Measurements from ENCODE around the gene CRYL1. TPM values are rescaled to one million over a fixed set of nuclear protein-coding genes. Genes with fewer than 3 reads are reported as not detected.
A peak's percentile ranks its signal among the peaks of the same experiment; 100 is the strongest.

The CRYL1 gene
- polyA plus RNA-seq, 2 of the 4 experiments (the other 2 are of a cell fraction), result 4.1 to 17.4 TPM

DNA sequence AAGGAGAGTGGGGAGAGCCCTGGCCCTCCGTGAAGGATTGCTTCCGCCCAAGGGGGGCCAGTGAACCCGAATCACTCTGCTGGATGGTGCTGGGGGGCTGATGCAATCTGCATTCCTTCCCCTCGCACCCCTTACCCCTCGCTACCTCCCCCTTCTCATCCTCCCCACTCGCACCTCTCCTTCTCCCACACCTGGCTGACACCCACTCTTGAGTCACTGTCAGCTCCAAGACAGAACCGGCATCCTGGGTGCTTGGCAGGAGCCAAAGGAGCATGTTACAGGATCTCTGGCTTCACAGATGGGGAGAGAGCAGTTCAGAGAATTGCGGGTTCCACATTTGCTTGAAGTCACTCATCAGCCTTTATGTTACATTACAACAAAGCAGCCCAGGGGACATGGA is 167.6 kb downstream of the CRYL1 start:
- Histone ChIP-seq H3K27ac (peak overlapping the region in 1 of 2 experiments; percentile 9; a peak in 1 of 6 replicates), H3K4me3 (no peak overlapping the region), H3K9me3 (no peaks in the 10 kb centered on the region), H3K4me1 (peaks cover 28% of the 10 kb centered on the region), H3K4me2 (no peak overlapping the region)
- FAIRE-seq (no peak), DNase-seq (ENCODE audit: low read depth in 1 of 2, low spot score in 1 of 2) (no peak), ATAC-seq (no peak)
- 72% methylated on average over 6 of the region's 8 CpGs for WGBS (ENCODE audit: missing lambda C conversion rate)
- ChIA-PET CTCF (no interaction called here), POLR2A (no interaction called here)
- TF ChIP-seq CEBPB (IDR thresholded peaks at IDR 0.05), result no peak
- no peak for TF ChIP-seq HEYL (CRISPR knock-in tag; IDR thresholded peaks at IDR 0.05)
- TF ChIP-seq, protein P1, sequence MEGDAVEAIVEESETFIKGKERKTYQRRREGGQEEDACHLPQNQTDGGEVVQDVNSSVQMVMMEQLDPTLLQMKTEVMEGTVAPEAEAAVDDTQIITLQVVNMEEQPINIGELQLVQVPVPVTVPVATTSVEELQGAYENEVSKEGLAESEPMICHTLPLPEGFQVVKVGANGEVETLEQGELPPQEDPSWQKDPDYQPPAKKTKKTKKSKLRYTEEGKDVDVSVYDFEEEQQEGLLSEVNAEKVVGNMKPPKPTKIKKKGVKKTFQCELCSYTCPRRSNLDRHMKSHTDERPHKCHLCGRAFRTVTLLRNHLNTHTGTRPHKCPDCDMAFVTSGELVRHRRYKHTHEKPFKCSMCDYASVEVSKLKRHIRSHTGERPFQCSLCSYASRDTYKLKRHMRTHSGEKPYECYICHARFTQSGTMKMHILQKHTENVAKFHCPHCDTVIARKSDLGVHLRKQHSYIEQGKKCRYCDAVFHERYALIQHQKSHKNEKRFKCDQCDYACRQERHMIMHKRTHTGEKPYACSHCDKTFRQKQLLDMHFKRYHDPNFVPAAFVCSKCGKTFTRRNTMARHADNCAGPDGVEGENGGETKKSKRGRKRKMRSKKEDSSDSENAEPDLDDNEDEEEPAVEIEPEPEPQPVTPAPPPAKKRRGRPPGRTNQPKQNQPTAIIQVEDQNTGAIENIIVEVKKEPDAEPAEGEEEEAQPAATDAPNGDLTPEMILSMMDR (IDR thresholded peaks at IDR 0.05), result no peak
- no peak for TF ChIP-seq MAFK (IDR thresholded peaks at IDR 0.05; ENCODE audit: partially characterized antibody)
- TF ChIP-seq, protein P2, sequence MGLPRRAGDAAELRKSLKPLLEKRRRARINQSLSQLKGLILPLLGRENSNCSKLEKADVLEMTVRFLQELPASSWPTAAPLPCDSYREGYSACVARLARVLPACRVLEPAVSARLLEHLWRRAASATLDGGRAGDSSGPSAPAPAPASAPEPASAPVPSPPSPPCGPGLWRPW (IDR thresholded peaks at IDR 0.05), result no peak
- no peak for TF ChIP-seq EHF (CRISPR knock-in tag; IDR thresholded peaks at IDR 0.05)
- TF ChIP-seq CBX2 (IDR thresholded peaks at IDR 0.05; ENCODE audit: borderline replicate concordance, low read depth), result no peak
- TF ChIP-seq FOSL2 (IDR thresholded peaks at IDR 0.05), result no peak
- TF ChIP-seq FOSL2 (CRISPR knock-in tag; IDR thresholded peaks at IDR 0.05), result no peak
- TF ChIP-seq JUN (IDR thresholded peaks at IDR 0.05), result no peak
- TF ChIP-seq HDAC2 (IDR thresholded peaks at IDR 0.05), result no peak
- no peak for TF ChIP-seq ZSCAN20 (CRISPR knock-in tag; IDR thresholded peaks at IDR 0.05)
- TF ChIP-seq, protein P3, sequence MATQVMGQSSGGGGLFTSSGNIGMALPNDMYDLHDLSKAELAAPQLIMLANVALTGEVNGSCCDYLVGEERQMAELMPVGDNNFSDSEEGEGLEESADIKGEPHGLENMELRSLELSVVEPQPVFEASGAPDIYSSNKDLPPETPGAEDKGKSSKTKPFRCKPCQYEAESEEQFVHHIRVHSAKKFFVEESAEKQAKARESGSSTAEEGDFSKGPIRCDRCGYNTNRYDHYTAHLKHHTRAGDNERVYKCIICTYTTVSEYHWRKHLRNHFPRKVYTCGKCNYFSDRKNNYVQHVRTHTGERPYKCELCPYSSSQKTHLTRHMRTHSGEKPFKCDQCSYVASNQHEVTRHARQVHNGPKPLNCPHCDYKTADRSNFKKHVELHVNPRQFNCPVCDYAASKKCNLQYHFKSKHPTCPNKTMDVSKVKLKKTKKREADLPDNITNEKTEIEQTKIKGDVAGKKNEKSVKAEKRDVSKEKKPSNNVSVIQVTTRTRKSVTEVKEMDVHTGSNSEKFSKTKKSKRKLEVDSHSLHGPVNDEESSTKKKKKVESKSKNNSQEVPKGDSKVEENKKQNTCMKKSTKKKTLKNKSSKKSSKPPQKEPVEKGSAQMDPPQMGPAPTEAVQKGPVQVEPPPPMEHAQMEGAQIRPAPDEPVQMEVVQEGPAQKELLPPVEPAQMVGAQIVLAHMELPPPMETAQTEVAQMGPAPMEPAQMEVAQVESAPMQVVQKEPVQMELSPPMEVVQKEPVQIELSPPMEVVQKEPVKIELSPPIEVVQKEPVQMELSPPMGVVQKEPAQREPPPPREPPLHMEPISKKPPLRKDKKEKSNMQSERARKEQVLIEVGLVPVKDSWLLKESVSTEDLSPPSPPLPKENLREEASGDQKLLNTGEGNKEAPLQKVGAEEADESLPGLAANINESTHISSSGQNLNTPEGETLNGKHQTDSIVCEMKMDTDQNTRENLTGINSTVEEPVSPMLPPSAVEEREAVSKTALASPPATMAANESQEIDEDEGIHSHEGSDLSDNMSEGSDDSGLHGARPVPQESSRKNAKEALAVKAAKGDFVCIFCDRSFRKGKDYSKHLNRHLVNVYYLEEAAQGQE (IDR thresholded peaks at IDR 0.05), result no peak
- no peak for TF ChIP-seq EP300 (IDR thresholded peaks at IDR 0.05)
- TF ChIP-seq POLR2A (IDR thresholded peaks at IDR 0.05; ENCODE audit: low read length), result no peak

DNA sequence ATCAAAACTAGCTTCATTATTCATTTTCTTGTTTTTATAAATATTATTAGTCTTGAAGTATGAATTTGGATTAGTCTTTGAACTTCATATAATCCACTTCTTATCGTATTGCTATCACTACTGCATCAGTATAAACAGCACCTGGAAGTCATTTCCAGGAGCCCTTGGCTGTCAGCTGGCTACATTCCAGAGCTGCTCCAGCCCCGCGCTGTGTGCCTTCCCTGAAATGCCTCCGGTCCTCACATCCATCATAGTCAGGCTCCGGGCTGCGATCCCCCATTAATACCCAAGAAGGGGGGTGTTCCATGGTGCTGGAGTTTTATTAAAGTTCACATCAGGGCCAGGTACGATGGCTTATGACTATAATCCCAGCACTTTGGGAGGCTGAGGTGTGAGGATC is 169.2 kb downstream of the CRYL1 start:
- H3K4me1 ChIP-seq, result peaks cover 28% of the 10 kb centered on the region
- ChIA-PET CTCF (interaction anchor here (0.9 kb wide), 1 partner anchor 162 kb away, joined by 3 read pairs; no protein-coding TSS in a partner anchor), POLR2A (no interaction called here)
- no peak for DNase-seq (ENCODE audit: low read depth in 1 of 2, low spot score in 1 of 2)
- FAIRE-seq, result no peak
- TF ChIP-seq, protein P4, sequence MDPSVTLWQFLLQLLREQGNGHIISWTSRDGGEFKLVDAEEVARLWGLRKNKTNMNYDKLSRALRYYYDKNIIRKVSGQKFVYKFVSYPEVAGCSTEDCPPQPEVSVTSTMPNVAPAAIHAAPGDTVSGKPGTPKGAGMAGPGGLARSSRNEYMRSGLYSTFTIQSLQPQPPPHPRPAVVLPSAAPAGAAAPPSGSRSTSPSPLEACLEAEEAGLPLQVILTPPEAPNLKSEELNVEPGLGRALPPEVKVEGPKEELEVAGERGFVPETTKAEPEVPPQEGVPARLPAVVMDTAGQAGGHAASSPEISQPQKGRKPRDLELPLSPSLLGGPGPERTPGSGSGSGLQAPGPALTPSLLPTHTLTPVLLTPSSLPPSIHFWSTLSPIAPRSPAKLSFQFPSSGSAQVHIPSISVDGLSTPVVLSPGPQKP (IDR thresholded peaks at IDR 0.05; ENCODE audit: low read depth, low read length), result no peak
- no peak for TF ChIP-seq EHMT2 (IDR thresholded peaks at IDR 0.05; ENCODE audit: low read depth)
- TF ChIP-seq GATA3 (IDR thresholded peaks at IDR 0.05; ENCODE audit: borderline replicate concordance), result no peak
- no peak for TF ChIP-seq KDM5A (IDR thresholded peaks at IDR 0.05)
- no peak for TF ChIP-seq FOSL2 (IDR thresholded peaks at IDR 0.05)
- TF ChIP-seq FOSL2 (CRISPR knock-in tag; IDR thresholded peaks at IDR 0.05), result no peak
- TF ChIP-seq ZSCAN20 (CRISPR knock-in tag; IDR thresholded peaks at IDR 0.05), result no peak
- no peak for TF ChIP-seq EP300 (IDR thresholded peaks at IDR 0.05)
- TF ChIP-seq, protein P5, sequence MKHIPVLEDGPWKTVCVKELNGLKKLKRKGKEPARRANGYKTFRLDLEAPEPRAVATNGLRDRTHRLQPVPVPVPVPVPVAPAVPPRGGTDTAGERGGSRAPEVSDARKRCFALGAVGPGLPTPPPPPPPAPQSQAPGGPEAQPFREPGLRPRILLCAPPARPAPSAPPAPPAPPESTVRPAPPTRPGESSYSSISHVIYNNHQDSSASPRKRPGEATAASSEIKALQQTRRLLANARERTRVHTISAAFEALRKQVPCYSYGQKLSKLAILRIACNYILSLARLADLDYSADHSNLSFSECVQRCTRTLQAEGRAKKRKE (CRISPR knock-in tag; IDR thresholded peaks at IDR 0.05; ENCODE audit: low read depth), result no peak
- H3K9me3 ChIP-seq, result no peaks in the 10 kb centered on the region
- H3K4me3 ChIP-seq, result no peak overlapping the region
- 82% methylated on average over 6 of the region's 7 CpGs for WGBS (ENCODE audit: missing lambda C conversion rate)
- no peak overlapping the region for H3K4me2 ChIP-seq
- ATAC-seq, result no peak
- no peak overlapping the region for H3K27ac ChIP-seq
